ENCODE results near the gene SLX1A.
"Not testable (repeated sequence)": the region's sequence is repeated elsewhere in the genome, so short reads cannot be mapped to it uniquely, and the experiment has no call there.

The SLX1A gene

DNA sequence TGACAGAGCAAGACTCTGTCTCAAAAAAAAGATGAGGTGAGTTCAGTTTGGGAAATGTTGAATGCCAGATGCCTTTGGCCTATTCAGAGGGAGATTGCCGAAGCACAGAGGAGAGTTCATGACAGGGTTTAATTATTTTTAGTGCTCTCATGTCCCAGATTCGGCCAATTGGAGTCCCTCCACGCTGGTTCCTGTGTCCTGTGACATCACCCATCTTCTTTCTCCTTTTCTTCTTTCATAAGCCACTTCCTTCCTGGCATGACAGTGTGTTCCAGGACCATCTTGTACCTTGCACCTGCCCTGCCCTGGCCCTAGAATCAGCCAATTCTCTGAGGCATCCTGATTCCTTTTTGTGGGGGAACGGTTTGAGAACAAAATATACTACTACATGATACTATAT, 17.7 kb downstream of the SLX1A start:
- H3K9me3 ChIP-seq (ENCODE audit: control insufficient read depth in 5 of 5, low read length in 5 of 5); H3K36me3 ChIP-seq (ENCODE audit: control insufficient read depth in 5 of 5, insufficient read depth in 5 of 5, low read length in 5 of 5); H3K27me3 ChIP-seq (ENCODE audit: control insufficient read depth in 5 of 5, insufficient read depth in 4 of 5, low read length in 5 of 5); H3K27ac ChIP-seq (ENCODE audit: low read depth, low read length); H3K4me3 ChIP-seq (ENCODE audit: low read depth in 1 of 5, low read length in 5 of 5); H3K9ac ChIP-seq (ENCODE audit: low read length in 5 of 5); H3K4me1 ChIP-seq (ENCODE audit: control insufficient read depth in 5 of 5, insufficient read depth in 5 of 5, low read length in 5 of 5): not testable (repeated sequence)

DNA sequence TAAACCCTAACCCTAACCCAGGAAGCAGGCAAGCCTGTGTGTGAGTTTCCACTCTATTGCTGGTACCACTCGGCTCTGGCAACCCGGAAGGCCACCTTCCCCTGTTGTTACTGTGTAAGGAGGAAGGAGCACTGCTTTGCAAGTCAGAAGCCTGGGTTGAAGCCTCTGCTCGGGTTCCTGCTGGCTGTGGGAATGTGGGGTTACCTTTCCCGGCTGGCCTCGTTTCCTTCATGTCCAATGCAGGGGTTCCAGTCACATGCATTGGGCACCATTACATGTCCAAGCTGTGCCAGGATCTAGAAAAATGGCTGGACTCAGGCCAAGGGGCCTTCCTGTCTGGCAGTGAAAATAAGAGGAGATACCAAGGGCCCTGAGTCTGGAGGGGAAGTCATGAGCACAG, 23.4 kb downstream of the SLX1A start:
- not testable (repeated sequence) for H3K4me1 ChIP-seq (ENCODE audit: control insufficient read depth in 5 of 5, insufficient read depth in 5 of 5, low read length in 5 of 5); H3K36me3 ChIP-seq (ENCODE audit: control insufficient read depth in 5 of 5, insufficient read depth in 5 of 5, low read length in 5 of 5); H3K27ac ChIP-seq (ENCODE audit: low read depth, low read length); H3K9me3 ChIP-seq (ENCODE audit: control insufficient read depth in 5 of 5, low read length in 5 of 5); H3K4me3 ChIP-seq (ENCODE audit: low read depth in 1 of 5, low read length in 5 of 5); H3K27me3 ChIP-seq (ENCODE audit: control insufficient read depth in 5 of 5, insufficient read depth in 4 of 5, low read length in 5 of 5); H3K9ac ChIP-seq (ENCODE audit: low read length in 5 of 5)
